CD4-positive, alpha-beta T cell treated with Interleukin-21 for 1 hour (primary cell): ENCODE measurements around the gene PACSIN2.
A peak's percentile ranks its signal among the peaks of the same experiment; 100 is the strongest.
"Not testable (repeated sequence)": the region's sequence is repeated elsewhere in the genome, so short reads cannot be mapped to it uniquely, and the experiment has no call there.

ENCODE experiments used
- DNase-seq: peaks from one replicate; pipeline ENCODE4 v3.0.0-alpha.2; 2020

Gene PACSIN2

DNA sequence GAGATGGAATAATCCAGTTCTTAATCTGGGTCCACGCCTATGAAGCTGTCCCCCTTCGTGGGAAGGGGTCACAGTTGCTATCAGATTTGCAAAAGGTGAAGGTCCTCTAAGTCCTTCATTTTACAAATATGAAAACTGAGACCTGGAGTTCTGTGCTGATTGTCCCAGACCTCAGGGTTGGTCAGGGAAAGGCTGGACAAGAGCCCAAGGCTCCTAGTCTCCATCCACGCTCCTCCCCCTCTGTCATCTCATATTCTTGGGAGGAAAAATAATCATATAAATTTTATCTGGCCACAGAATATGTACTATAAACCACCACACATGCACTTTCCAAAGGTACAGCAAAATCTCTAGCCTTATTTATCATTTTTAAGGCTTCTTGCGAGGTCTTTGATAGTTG lies 5.5 kb downstream of the PACSIN2 start:
- DNase-seq, result no peak

DNA sequence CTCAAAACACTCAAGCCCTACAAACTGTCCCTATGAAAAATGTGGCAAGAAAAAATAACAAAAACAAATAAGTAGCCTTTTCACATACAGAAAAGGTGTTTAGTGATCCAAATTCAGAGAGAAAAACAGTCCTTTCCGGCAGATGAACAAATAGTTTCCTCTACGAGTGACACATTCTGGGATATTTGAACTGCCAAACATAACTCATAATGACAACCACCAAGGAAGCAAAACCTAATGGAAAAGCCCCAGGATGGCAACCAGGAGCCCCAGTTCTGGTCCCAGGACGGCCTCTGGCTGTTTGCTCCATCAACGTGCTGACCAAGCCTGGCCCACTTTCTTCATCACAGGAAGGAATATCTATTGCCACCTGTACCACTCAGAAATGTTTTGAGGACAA lies 6.0 kb downstream of the PACSIN2 start:
- no peak for DNase-seq

DNA sequence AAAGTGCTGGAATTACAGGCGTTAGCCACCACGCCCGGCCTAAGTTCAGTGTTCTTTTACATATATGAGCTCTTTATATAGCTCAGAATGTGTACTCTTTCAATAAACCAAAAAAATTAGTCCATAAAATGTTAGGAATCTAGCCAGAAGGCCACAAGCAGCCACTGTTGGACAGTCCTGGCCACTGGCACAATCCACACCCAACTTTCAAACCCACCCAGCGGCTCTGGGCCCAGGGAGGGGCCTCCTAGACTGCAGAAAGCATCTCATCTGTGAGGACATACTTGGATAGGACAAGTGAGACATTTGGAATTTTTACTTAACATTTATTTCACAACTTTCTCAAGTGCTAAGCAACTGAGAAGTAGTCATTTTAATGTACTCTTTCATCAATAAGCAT lies 6.4 kb downstream of the PACSIN2 start:
- DNase-seq, result no peak

DNA sequence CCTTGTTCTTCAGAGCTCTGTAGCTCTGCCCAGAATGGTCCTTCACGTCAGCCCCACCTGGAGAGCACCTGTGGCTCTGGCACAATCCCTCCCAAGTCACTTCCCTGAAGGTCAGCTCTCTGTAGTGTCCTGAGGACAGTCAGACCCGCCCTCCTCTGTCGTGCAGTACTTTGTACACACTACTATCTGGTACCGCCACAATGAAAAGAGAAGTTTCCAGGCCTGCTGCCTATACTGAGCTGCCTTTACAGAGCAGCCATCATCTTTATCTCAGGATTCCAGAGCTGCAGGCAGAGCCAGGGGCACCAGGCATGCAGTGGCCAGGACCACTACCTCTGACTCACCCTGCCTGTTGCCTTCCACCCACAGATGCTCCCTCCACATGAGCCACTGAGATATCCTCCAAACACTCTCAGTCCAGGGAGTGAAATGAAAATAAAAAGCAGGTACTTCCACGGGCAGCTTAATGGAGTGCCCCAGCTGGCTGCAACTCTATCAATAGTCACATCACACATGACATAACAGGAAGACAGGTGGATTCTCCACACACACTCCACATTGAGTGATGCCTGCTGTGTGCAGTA lies 7.3 kb downstream of the PACSIN2 start:
- DNase-seq, result no peak

DNA sequence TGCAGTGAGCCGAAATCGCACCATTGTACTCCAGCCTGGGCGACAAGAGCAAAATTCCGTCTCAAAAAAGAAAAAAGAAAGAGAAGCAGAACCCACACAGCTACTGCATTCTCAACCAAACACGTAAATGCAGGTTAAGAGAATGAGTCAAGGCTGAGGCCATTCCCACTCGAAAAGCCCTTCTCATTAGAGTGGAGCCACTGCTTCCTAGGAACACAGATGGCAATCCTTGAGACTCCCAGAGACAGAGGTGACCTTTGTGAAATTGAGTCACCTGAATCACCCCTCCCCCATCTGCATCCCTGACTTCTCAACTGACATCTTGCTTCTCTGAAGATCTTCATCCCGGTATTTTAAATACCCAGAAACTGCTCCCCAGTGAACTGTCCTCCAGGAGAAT lies 8.2 kb downstream of the PACSIN2 start:
- DNase-seq, result no peak

DNA sequence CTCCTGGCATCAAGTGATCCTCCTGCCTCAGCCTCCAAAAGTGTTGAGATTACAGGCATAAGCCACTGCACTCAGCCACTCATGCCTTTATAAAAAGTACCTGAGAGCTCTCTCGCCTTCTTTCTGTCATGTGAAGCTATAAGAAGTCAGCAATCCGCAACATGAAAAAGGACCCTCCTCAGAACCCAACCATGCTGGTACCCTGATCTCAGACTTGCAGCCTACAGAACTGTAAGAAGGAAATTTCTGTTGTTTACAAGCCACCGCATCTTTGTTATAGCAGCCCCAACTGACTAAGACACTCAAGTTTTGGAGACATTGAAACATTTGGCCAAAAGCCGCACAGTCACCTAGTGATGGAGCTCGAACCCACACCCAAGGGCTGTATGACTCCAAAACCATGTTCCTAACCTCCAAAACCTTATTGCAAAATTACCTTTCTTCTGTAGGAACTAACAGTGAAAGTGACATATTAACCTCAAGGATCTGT lies 8.9 kb downstream of the PACSIN2 start:
- no peak for DNase-seq

DNA sequence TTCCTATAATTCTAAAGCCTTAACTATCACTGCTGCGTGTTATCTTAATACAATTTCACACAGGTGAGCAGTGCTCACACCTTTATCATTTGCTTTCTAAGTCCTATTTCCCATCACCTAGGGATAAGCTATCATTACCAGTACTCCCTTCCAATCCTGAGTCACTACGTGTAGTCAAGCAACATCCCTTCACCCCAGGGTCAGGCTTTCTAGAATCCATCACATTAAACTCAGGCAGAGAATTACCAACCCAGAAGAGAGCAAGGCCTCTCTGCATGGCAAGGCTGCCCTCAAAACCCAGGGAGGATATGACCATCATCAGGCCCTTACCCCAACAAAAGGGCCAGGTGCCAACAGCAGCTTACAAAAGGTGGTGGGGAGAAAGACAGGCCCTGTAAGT lies 9.8 kb downstream of the PACSIN2 start:
- DNase-seq, result no peak

DNA sequence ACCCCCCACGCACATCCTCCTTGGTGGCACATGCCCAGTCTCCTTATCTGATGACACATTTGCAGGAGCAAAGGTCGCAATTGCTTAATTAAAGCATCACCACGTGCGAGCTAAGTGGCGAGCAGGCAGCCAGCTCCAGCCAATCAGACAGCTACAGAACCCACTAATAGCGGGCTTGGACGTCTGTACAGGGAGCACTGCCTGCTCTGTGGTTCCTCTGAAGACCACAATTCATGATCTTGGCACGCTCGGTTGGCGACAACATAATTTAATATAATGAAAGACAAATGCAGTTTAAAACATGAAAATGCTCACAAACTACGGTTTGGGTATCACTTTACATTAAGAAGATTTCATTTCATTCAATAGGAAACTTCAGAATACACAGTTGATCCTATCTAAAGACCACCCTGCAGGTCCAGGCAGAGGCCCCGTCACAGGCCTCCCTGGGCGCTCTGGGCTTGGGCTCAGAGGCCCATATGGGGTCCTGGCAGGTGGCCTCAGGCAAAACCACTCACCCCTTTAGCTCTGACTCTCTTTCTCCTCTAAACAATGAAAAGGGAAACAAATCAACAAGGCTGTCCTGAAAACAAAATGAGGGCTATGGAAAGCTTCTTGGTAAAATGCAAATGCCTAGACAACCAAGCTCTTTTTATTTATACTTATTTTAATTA lies 10.4 kb downstream of the PACSIN2 start:
- no peak for DNase-seq

DNA sequence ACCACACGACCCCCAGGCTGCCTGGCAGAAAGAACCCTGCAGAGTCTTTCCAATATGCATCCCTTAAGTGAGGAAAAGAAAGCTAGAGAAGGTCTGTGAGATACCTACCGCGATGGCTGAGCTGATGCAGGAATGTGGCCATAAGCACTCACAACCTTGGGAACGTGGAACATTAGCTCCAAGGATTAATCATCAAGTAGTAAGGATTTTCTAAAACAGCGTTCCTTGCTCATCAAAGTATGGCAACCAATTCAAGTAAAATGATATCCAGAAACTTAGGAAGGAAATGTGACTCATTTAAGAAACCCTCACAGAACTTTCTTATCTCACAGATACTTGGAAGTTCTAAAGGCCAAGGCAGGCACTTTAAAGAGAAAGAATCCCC lies 12.8 kb downstream of the PACSIN2 start:
- no peak for DNase-seq

DNA sequence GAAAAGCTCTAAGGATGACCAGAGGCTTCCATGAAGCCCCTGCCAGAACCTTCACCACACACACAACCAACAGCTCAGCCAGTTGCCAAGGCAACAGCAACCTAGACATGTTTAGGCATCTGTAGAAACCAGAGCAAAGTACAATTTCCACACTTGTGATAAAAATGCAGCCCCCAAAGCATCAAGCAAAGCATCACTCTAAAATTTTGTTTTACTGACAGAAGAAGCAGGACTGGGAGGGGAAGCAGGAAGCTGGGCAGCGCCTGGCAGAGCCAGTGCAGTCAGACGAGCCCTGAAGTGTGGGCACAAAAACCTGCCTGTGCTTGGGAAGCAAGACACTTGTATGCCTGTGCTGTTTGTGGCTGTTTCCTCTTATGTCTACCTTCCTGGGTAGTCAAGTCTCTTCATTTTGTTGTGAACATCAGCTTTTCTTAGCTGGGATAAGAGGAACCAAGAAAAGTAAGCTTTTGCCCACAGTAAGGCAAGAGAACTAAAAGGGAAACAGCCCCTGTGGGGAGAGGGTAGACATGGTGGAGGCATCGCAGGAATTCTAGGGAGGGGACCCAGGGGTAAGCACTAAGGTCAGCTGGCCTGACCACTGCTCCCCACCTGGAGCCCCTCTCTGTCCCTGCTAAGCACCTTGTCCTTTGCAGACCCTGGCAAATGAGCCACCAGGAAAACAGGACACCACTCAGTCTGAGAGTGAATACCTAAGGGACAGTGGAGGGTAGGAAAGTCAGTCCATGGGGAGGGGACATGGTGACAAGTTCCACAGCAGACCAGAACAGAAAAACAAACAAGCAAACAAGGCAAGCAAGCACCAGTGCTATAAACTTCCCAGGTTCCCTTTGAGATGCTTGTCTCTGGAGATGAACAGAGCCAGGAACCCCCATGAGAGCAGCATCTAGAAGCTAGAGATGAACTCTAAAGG lies 13.4 kb downstream of the PACSIN2 start:
- DNase-seq, result no peak

DNA sequence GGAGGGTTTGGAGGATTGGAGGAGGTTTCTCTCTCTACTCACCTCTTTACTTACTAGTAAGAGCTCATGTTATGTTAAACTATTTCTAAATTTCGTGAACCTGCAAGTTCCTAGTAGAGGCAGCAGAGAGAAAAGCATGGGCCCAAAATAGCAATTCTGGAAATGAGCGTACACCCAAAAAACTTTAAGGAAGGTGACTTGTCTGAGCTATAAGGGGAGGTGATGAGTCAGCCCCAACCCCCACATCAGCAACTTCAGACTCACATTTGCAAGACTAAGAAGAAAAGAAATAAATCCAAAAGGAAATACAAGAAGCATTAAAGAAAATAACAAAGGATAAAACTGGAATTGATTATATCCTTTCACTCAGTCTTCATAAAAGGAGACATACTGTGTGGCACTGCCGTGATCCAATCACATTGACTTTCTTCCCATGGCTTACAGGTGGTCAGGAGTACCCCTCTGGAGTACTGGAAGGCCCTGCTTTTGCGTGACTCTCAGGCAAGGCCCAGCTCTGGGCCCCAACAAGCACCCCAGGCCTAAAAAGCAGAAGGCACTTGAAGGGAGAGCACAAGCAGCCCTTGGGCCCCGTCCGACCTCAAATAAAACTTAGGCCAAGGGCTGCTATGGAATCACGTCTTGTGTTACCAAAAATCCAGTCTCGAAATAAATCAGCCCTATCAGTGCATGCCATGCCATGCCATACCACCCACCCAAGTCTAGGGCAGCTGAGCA lies 14.3 kb downstream of the PACSIN2 start:
- no peak for DNase-seq

DNA sequence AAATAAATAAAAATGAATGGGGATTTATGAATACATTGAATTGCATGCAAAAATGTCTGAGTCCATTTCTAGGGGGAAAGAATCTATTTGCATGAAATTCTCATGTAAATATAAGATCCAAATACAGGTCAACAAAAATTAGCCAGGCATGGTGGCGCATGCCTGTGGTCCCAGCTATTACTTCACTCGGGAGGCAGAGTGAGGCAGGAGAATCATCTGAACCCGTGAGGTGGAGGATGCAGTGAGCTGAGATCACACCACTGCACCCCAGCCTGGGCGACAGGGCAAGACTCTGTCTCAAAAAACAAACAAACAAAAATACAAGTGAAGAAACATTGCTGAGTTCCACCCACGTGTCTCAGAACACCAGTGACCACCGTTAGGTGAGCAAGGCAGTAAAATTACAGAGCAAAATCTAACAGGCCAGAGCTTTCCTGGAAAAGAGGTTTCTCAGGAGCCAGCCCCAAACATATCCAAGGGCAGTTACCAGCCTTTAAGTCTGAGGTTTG lies 17.3 kb downstream of the PACSIN2 start:
- no peak for DNase-seq

DNA sequence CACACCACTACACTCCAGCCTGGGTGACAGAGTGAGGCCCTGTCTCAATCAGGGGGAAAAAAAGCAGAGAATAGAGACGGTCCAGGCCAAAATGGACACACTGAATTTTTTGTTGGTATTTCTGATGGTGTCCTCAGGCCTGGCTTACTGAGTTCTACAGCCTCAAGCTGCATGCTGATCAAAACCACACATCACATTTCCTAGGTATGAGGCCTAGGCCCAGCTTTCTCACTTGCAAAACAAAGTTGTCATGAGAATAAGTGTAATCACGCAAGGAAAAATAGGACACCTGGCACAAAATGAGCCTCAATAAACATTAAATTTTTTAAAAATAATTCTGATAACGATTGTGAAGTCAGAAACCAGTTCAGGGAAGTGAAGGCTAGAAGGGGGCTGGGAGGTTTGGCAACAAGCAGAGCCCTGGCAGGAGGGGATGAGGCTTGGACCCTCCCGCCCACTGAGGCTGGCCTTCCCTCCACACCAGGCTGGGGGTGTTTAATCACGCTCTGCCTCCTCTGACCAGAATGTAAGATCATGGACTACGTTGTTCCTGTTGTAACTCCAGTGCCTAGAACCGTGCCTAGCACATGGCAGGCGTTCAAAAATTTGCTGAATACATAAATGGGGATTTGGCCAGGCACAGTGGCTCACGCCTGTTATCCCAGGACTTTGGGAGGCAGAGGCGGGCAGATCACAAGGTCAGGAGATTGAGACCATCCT lies 18.1 kb downstream of the PACSIN2 start:
- no peak for DNase-seq

DNA sequence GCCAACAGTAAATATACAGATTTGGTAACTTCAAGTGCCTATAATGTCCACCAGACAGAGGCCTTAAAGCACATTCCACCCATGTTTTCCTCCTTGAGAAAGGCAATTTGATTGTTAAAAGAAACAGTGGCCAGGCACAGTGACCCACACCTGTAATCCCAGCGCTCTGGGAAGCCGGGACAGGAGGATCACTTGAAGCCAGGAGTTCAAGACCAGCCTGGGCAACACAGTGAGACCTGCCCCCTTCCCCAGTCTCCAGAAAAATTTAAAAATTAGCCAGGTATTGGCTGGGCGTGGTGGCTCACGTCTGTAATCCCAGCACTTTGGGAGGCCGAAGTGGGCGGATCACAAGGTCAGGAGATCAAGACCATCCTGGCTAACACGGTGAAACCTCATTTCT lies 19.3 kb downstream of the PACSIN2 start:
- DNase-seq, result not testable (repeated sequence)

DNA sequence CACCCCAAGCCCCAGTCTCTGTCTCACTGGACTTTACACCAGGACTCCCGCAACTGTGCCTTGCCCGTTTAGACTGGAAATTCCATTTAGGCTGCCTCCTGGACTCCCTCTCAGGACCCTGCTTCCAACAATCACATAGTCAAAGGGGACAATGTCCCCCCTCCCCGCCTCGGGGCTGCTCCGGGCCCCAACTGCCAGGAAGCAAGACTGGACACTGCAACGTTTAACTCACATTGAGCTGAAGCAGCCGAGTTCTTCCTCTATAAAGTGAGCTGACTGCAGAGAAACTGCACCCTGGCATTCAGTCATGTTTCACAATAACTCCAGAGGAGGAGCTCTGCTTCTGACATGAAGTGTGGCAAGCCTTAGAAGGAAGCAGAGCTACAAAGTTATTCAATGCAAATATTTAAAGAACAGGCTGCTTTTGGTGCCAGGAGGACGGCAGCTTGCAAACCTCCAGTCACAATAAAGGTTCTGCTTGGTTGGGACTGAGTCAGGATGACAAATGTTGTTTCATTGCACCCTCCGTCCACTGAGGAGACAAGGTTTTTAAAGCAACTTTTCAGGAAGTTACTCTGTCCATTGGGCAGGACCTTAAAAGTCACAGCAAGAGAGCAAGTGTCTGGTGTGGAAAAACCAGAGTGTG lies 19.9 kb downstream of the PACSIN2 start:
- peak; percentile 9 for DNase-seq

DNA sequence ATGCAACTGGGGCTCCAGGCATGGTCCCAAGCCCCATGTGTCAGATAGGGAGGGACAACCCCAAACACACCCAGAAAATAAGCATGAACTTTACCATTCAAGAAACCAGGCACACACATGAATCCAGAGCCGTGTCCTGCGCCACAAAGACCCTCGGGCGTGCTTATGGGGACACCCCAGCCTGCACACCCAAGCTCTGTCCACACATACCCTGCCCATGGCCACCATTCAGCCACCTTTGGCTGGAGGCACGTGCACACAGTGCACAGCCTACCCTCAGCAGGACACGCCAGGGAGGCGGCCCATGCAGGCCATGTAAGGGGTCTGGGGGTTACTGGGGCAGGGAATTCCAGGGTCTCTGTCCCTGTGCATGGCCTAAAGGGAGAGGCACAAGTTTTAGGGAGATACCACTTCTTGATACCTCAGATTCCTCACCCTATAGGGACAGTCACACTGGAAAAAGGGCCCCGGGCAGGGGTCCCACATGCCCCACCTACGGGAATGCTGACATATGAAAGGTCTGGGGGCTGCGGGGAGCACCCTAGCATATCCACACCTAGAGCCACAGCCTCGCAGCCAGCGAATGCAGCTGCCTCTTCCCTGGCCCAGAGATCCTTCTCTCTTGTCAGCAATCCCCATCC lies 20.6 kb downstream of the PACSIN2 start:
- no peak for DNase-seq

DNA sequence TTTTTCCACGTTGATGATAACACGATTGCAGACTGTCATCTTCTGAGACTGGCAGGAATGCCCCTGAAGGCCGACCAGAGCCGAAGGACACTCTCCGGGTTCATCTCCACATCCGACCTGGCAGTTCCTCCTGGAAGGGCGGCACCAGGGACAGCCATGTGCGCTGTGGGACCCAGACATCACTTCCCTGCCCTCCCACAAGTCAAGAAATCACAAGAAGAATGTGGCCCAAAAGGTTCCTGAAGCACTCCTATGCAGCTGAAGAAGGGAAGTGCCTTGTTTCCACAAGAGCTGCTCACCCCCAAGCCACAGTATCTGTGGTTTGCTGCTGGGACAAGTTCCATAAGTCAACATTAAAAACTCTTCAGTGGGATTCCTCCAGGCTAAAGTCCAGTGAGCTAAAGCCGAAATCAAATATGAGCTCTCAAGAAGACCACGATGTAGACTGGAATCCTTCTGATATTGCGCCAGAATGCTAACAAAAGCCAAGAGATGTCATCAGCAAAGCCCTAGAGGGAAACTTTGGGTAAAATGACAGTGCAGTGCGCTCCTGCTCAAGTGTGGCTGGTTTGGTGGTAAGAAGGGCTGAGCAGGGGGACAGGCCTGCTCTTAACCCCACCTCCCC lies 21.2 kb downstream of the PACSIN2 start:
- no peak for DNase-seq

DNA sequence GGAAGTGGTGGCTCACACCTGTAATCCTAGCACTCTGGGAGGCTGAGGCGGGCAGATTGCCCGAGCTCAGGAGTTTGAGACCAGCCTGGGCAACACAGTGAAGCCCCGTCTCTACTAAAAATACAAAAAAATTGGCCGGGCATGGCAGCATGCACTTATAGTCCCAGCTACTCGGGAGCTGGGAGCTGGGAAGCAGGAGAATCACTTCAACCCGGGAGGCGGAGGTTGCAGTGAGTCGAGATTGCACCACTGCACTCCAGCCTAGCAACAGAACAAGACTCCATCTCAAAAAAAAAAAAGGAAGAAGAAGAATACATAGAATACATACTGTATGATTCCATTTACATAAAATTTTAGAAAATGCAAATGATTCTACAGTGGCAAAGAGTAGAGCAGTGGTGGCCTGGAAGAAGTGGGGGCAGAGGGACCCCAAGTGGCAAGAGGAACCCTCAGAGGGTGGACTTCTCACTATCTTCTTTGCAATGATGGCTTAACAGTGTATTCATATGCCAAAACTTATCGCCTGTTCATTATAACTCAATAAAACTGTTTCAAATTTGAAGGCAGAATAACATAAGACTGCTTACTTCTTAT lies 22.0 kb downstream of the PACSIN2 start:
- no peak for DNase-seq

DNA sequence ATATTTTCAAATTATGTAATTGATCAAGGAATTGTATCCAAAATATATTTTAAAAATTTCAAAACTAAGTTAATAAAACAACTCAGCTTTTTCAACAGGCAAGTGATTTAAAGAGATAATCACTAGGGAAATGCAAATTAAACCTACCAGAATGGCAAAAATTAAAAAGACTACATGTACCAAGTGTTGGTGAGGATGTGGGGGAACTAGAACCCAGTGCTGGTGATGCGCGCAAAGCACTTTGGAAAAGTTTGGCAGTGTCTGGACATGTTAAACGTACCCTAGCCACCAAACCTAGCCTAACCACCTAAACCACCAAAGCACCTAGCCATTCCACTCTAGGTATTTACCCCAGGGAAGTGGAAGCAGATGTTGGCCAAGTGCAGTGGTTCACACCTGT lies 22.9 kb downstream of the PACSIN2 start:
- no peak for DNase-seq

DNA sequence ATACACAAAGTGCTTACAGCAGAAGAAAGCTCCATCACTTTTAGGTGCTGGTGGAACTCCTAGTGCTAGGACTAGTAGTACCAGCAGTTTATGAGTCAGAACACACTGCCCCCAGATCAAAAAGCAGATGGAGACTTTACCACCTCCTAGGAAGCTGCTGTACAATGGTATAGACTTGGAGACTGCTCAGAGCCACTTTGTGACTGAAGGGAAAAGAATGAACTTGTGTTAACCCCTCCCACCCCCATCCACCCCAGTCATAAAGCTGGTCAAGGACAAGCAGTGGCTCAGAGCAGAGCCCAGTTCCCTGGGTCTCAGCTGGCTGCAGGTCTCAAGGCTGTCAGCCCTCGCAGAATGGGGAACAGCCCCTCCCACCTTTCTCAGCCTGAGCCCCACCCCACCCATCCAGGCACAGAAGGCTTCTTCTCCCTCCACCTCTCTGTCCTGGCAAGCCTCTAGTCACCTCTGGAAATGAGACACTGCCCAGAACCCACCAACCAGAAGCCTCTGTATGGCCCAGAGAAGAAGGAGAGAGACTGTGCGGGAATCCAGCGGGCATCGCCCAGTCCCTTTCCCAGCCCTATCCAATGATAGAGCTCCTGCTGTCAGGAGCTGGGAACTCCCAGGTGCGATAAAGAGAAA lies 23.8 kb downstream of the PACSIN2 start:
- DNase-seq, result no peak
